Keratinocyte (primary cell): ENCODE measurements around the gene CCDC60. TPM values are rescaled to one million over a fixed set of nuclear protein-coding genes. Genes with fewer than 3 reads are reported as not detected.

ENCODE experiments used
- DNase-seq: peaks from one replicate; pipeline ENCODE4 v3.0.0-alpha.2; 2011; ENCODE audit warnings: low read depth, missing footprints, low spot score
- FAIRE-seq: peaks from 2 replicates; lab custom pipeline; 2011; peaks lifted over from hg19 to GRCh38; lab: Jason Lieb, UNC
- H2AFZ ChIP-seq: 2 replicates; pipeline ENCODE4 v1.6.0; 2012; ENCODE audit warnings: low read length, control low read depth, inconsistent platforms; ENCODE audit not compliant: control insufficient read depth
- H3K27ac ChIP-seq: 2 replicates; pipeline ENCODE4 v1.5.1; 2011; ENCODE audit warnings: low read length; ENCODE audit not compliant: control insufficient read depth, insufficient read depth
- H3K27me3 ChIP-seq: 3 replicates; pipeline ENCODE4 v1.6.0; 2011; ENCODE audit warnings: low read length; ENCODE audit not compliant: control insufficient read depth, insufficient read depth; ENCODE audit errors: extremely low read depth
- H3K36me3 ChIP-seq, 2 experiments: 2 replicates in 1 of 2; 3 replicates in 1 of 2; pipeline ENCODE4 v1.5.1; 2011; ENCODE audit warnings: low read length in 2 of 2, mild to moderate bottlenecking in 1 of 2; ENCODE audit not compliant: control insufficient read depth in 2 of 2, insufficient read depth in 2 of 2; ENCODE audit errors: extremely low read depth in 1 of 2
- H3K4me1 ChIP-seq: 3 replicates; pipeline ENCODE4 v1.5.1; 2011; ENCODE audit warnings: low read length; ENCODE audit not compliant: control insufficient read depth, insufficient read depth; ENCODE audit errors: extremely low read depth
- H3K4me2 ChIP-seq: 3 replicates; pipeline ENCODE4 v1.6.0; 2011; ENCODE audit warnings: low read depth, low read length; ENCODE audit not compliant: control insufficient read depth, insufficient read depth; ENCODE audit errors: extremely low read depth
- H3K4me3 ChIP-seq, 3 experiments: fragments of 200-600 bp in 1 of 3; sonication (generic) in 1 of 3; 2 replicates in 2 of 3; 3 replicates in 1 of 3; pipeline ENCODE4 v1.5.1; 2011 to 2016; ENCODE audit warnings: low read length in 3 of 3, mild to moderate bottlenecking in 3 of 3, control low read depth in 2 of 3, inconsistent platforms in 1 of 3, low read depth in 1 of 3, mixed read lengths in 1 of 3, mixed run types in 1 of 3, moderate library complexity in 1 of 3; ENCODE audit not compliant: control insufficient read depth in 2 of 3, insufficient read depth in 2 of 3; ENCODE audit errors: extremely low read depth in 1 of 3
- H3K79me2 ChIP-seq: 2 replicates; pipeline ENCODE4 v1.6.0; 2012; ENCODE audit warnings: low read length; ENCODE audit not compliant: control insufficient read depth, insufficient read depth
- H3K9ac ChIP-seq: 3 replicates; pipeline ENCODE4 v1.6.0; 2011; ENCODE audit warnings: low read length; ENCODE audit not compliant: control insufficient read depth, insufficient read depth; ENCODE audit errors: extremely low read depth
- H3K9me1 ChIP-seq: 3 replicates; pipeline ENCODE4 v1.6.0; 2011; ENCODE audit warnings: low read length; ENCODE audit not compliant: control insufficient read depth, insufficient read depth; ENCODE audit errors: extremely low read depth
- H3K9me3 ChIP-seq: 2 replicates; pipeline ENCODE4 v1.5.1; 2012; ENCODE audit warnings: low read depth, low read length; ENCODE audit not compliant: control insufficient read depth
- H4K20me1 ChIP-seq: 3 replicates; pipeline ENCODE4 v1.6.0; 2011; ENCODE audit warnings: low read length; ENCODE audit not compliant: control insufficient read depth, insufficient read depth; ENCODE audit errors: extremely low read depth
- EZH2 ChIP-seq: IDR thresholded peaks from one replicate; pipeline ENCODE4 v1.6.1; 2012; ENCODE audit warnings: inconsistent platforms, mild to moderate bottlenecking, low read length, moderate library complexity
- dilution Hi-C: fragments of 300-500 bp; cut with MboI; formaldehyde crosslinking; loops from one replicate; pipeline ENCODE4 v1.7.0; 2020; ENCODE audit warnings: low sequenced_read_pairs; ENCODE audit not compliant: extremely low pct_ligation_motif_present
- polyA plus RNA-seq, 5 experiments: library from polyadenylated mRNA; depleted of rRNA in 3 of 5; stranded (reverse) in 3 of 5; stranded (forward) in 1 of 5; unstranded in 1 of 5; fragments of >200 nt; gene quantifications; 1 replicate in 1 of 5; 2 replicates in 3 of 5; 3 replicates in 1 of 5; pipeline versions ENCODE4 v1.2.1 to v1.2.3, GENCODE V29; 2011 to 2012; ENCODE audit warnings: missing spikeins in 2 of 5, low read depth in 1 of 5, low replicate concordance in 1 of 5
- TF ChIP-seq, protein P1 (sequence below), 3 experiments: IDR thresholded peaks in 1 of 3; conservative IDR thresholded peaks in 1 of 3; optimal IDR thresholded peaks in 1 of 3; 2 replicates in 2 of 3; 3 replicates in 1 of 3; pipeline versions ENCODE3 to v1.5.1; 2011; ENCODE audit warnings: low read length in 3 of 3, mild to moderate bottlenecking in 3 of 3, moderate library complexity in 2 of 3, control low read depth in 1 of 3, inconsistent platforms in 1 of 3; ENCODE audit not compliant: insufficient read depth in 2 of 3; ENCODE audit errors: extremely low read depth in 1 of 3

Gene CCDC60
- polyA plus RNA-seq, 1 donor (not counting 4 experiments of a cell fraction or from before 2014, with no cell fraction given): 0.09 TPM

DNA sequence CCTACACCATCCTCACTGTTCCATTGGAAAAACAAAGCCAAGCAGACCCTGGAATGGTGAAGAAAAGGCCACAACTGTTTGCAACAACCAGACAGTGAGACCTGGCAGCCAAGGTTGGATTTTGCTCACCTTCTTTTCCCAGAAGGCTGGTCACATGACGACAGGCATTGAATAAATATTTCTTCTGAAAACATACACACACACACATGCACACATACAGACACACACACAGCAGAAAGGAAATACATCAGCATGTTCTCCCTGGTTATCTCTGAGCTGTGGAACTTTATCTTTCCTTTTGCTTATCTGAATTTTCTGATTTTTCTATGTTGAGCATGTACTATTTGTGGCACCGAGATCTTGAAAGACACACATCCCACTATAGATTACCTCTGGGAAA, 38.0 kb upstream of the CCDC60 start:
- Histone ChIP-seq H3K9me1 (no peaks in the 10 kb centered on the region), H3K4me2 (no peak overlapping the region), H3K4me1 (no peaks in the 10 kb centered on the region), H3K36me3 (no peaks in the 10 kb centered on the region), H3K27me3 (no peaks in the 10 kb centered on the region), H3K79me2 (no peaks in the 10 kb centered on the region), H2AFZ (no peak overlapping the region), H3K27ac (no peak overlapping the region), H3K4me3 (no peak overlapping the region), H3K9me3 (no peaks in the 10 kb centered on the region), H4K20me1 (no peaks in the 10 kb centered on the region), H3K9ac (no peak overlapping the region)
- dilution Hi-C loops: no loop called here
- DNase-seq (no peak), FAIRE-seq (no peak)
- TF ChIP-seq, protein P1, sequence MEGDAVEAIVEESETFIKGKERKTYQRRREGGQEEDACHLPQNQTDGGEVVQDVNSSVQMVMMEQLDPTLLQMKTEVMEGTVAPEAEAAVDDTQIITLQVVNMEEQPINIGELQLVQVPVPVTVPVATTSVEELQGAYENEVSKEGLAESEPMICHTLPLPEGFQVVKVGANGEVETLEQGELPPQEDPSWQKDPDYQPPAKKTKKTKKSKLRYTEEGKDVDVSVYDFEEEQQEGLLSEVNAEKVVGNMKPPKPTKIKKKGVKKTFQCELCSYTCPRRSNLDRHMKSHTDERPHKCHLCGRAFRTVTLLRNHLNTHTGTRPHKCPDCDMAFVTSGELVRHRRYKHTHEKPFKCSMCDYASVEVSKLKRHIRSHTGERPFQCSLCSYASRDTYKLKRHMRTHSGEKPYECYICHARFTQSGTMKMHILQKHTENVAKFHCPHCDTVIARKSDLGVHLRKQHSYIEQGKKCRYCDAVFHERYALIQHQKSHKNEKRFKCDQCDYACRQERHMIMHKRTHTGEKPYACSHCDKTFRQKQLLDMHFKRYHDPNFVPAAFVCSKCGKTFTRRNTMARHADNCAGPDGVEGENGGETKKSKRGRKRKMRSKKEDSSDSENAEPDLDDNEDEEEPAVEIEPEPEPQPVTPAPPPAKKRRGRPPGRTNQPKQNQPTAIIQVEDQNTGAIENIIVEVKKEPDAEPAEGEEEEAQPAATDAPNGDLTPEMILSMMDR (optimal IDR thresholded peaks at IDR 0.05 in 1 of 3, IDR thresholded peaks at IDR 0.05 in 1 of 3, conservative IDR thresholded peaks at IDR 0.05 in 1 of 3; ENCODE audit: extremely low read depth in 1 of 3, insufficient read depth in 2 of 3, low read length in 3 of 3): no peak
- TF ChIP-seq EZH2: no peak

DNA sequence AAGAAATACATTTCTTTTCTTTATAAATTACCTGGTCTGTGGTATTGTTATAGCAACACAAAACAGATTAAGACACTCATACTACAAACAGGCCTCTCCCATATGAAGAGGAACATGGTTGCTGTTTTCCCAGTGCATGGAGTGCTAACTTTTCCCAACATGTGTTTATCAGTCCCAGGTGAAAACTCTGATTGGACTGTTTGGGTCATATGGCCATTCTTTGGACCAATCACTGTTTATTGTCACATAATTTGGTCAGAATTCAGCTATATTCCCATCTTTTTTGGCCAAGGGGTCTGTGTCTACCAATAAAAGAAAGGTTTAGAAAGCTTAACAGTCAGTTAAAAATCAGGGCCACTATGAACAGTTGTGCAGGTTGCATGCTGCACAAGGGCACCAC, 35.4 kb upstream of the CCDC60 start:
- Histone ChIP-seq H2AFZ (no peak overlapping the region), H3K27ac (no peak overlapping the region), H3K27me3 (no peaks in the 10 kb centered on the region), H3K79me2 (no peaks in the 10 kb centered on the region), H3K4me2 (no peak overlapping the region), H3K9me3 (no peaks in the 10 kb centered on the region), H3K9ac (no peak overlapping the region), H4K20me1 (no peaks in the 10 kb centered on the region), H3K36me3 (no peaks in the 10 kb centered on the region), H3K4me1 (no peaks in the 10 kb centered on the region), H3K9me1 (no peaks in the 10 kb centered on the region), H3K4me3 (no peak overlapping the region)
- no peak for FAIRE-seq
- no peak for DNase-seq
- TF ChIP-seq, protein P1 (optimal IDR thresholded peaks at IDR 0.05 in 1 of 3, IDR thresholded peaks at IDR 0.05 in 1 of 3, conservative IDR thresholded peaks at IDR 0.05 in 1 of 3; ENCODE audit: extremely low read depth in 1 of 3, insufficient read depth in 2 of 3, low read length in 3 of 3): no peak
- no peak for TF ChIP-seq EZH2
- dilution Hi-C loops: no loop called here
